ENCODE measurements around the gene AKT2. TPM values are rescaled to one million over a fixed set of nuclear protein-coding genes. Genes with fewer than 3 reads are reported as not detected.
A peak's percentile ranks its signal among the peaks of the same experiment; 100 is the strongest.
"Not testable (repeated sequence)": the region's sequence is repeated elsewhere in the genome, so short reads cannot be mapped to it uniquely, and the experiment has no call there.

The AKT2 gene
- total RNA-seq, 1 donor from 2014 or later, result 200 TPM

DNA sequence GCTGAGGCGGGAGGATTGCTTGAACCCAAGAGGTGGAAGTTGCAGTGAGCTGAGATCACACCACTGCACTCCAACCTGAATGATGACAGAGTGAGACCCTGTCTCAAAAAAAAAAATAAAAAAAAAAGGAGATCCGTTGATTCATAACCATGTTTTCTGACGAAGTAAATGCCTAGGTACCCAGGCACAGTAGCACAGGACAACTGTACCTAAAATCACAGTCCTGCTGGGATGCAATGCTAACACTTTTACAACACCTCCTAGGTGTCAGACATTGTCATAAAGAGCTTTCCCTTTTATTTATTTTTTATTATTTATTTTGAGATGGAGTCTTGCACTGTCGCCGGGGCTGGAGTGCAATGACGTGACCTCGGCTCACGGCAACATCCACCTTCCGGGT, 64.5 kb downstream of the AKT2 start:
- H3K9me3 Mint-ChIP-seq, result peaks cover 5% of the 10 kb centered on the region
- peaks cover 86% of the 10 kb centered on the region for H3K27me3 Mint-ChIP-seq (ENCODE audit: low read depth)
- H3K4me3 Mint-ChIP-seq, result no peak overlapping the region
- H3K36me3 Mint-ChIP-seq, result no peaks in the 10 kb centered on the region
- no peak for DNase-seq (ENCODE audit: low spot score in 2 of 2, unreplicated experiment in 2 of 2)
- H3K27ac Mint-ChIP-seq, result no peak overlapping the region
- H3K4me1 Mint-ChIP-seq, result peaks cover 6% of the 10 kb centered on the region
- TF ChIP-seq, protein P1, sequence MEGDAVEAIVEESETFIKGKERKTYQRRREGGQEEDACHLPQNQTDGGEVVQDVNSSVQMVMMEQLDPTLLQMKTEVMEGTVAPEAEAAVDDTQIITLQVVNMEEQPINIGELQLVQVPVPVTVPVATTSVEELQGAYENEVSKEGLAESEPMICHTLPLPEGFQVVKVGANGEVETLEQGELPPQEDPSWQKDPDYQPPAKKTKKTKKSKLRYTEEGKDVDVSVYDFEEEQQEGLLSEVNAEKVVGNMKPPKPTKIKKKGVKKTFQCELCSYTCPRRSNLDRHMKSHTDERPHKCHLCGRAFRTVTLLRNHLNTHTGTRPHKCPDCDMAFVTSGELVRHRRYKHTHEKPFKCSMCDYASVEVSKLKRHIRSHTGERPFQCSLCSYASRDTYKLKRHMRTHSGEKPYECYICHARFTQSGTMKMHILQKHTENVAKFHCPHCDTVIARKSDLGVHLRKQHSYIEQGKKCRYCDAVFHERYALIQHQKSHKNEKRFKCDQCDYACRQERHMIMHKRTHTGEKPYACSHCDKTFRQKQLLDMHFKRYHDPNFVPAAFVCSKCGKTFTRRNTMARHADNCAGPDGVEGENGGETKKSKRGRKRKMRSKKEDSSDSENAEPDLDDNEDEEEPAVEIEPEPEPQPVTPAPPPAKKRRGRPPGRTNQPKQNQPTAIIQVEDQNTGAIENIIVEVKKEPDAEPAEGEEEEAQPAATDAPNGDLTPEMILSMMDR (IDR thresholded peaks at IDR 0.05; ENCODE audit: unreplicated experiment), result no peak

GRCh38 chr19:40219721-40220276, 65.3 kb downstream of the AKT2 start:
- Mint-ChIP-seq H3K9me3 (peaks cover 5% of the 10 kb centered on the region), H3K27ac (no peak overlapping the region), H3K4me1 (peaks cover 6% of the 10 kb centered on the region), H3K27me3 (ENCODE audit: low read depth) (peaks cover 80% of the 10 kb centered on the region), H3K36me3 (no peaks in the 10 kb centered on the region), H3K4me3 (no peak overlapping the region)
- DNase-seq (ENCODE audit: low spot score in 2 of 2, unreplicated experiment in 2 of 2), result no peak
- TF ChIP-seq, protein P1 (IDR thresholded peaks at IDR 0.05; ENCODE audit: unreplicated experiment), result no peak

DNA sequence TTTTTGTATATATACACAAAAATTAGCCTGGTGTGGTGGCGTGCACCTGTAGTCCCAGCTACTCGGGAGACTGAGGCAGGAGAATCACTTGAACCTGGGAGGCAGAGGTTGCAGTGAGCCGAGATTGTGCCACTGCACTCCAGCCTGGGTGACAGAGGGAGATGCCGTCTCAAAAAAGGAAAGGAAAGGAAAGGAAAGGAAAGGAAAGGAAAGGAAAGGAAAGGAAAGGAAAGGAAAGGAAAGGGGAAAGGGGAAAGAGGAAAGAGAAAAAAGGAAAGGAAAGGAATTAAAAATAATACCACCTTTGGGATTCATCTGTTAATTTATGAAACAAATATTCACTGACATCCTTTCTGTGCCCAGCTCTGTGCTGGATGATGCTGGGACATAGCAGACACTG, 66.1 kb downstream of the AKT2 start:
- not testable (repeated sequence) for H3K27ac Mint-ChIP-seq; H3K9me3 Mint-ChIP-seq; DNase-seq (ENCODE audit: low spot score in 2 of 2, unreplicated experiment in 2 of 2); H3K4me3 Mint-ChIP-seq; H3K4me1 Mint-ChIP-seq; H3K36me3 Mint-ChIP-seq
- H3K27me3 Mint-ChIP-seq (ENCODE audit: low read depth), result peaks cover 73% of the 10 kb centered on the region

- Mint-ChIP-seq H3K27ac (no peak within 1 kb of the TSS), H3K36me3 (peaks cover 4% of the 10 kb centered on the region), H3K4me1 (peaks cover 6% of the 10 kb centered on the region), H3K4me3 (no peak within 1 kb of the TSS), H3K27me3 (ENCODE audit: low read depth) (peaks cover 65% of the 10 kb centered on the region), H3K9me3 (peaks cover 5% of the 10 kb centered on the region)
- DNase-seq (ENCODE audit: low spot score in 2 of 2, unreplicated experiment in 2 of 2), result peak in 1 of 2 experiments; percentile 53
- TF ChIP-seq, protein P1 (IDR thresholded peaks at IDR 0.05; ENCODE audit: unreplicated experiment), result no peak
Measured at GRCh38 chr19:40217934-40218890, 66.9 kb downstream of the AKT2 start, which contains the start of gene TTC9B. Gene TTC9B, minus strand, starts transcription at chr19:40218384. Its CDS starts 3 bp downstream, at chr19:40218381.

DNA sequence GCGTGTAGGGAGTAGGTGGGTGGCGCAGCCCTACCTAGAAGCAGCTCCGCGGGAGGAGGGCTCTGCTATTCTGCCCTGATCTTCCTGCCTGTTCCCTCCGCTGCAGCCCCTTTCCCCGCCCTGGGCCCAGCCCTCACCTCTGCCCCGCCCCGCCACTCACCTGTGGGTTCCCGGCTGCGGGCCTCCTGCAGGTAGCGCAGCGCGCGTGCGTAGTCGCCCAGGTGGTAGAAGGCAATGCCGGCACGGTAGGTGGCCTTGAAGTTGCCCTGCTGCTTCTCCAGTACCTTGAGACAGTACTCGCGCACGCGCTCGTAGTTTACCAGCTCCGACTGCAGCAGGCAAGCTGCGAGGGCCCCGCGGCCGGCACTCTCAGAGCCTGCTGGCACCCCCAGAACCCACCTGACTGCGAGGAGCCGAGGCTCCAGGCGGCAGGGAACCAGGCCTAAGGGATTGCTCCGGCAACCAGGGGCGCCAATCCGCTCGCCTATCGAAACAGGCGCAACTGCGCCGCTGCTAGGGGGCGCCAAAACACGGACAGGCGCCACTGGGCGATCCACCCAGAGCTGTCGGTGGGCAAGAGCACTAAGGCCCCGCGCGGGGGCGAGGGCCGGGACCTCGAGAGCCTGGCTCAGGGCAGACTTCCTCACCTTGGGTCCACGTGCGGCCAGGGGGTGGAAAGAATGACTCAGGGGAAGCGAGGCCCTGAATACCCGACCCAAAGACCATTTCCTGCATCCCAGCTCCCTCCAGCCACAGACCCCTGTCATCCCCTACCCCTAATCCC, 67.9 kb downstream of the AKT2 start:
- H3K4me1 Mint-ChIP-seq, result peaks cover 6% of the 10 kb centered on the region
- peaks cover 61% of the 10 kb centered on the region for H3K27me3 Mint-ChIP-seq (ENCODE audit: low read depth)
- no peak overlapping the region for H3K27ac Mint-ChIP-seq
- peaks cover 10% of the 10 kb centered on the region for H3K36me3 Mint-ChIP-seq
- H3K4me3 Mint-ChIP-seq, result no peak overlapping the region
- peaks cover 5% of the 10 kb centered on the region for H3K9me3 Mint-ChIP-seq
- DNase-seq (ENCODE audit: low spot score in 2 of 2, unreplicated experiment in 2 of 2), result peak in 1 of 2 experiments; percentile 41
- TF ChIP-seq, protein P1 (IDR thresholded peaks at IDR 0.05; ENCODE audit: unreplicated experiment), result no peak
